ENCODE results near the gene ANO3. TPM values are rescaled to one million over a fixed set of nuclear protein-coding genes. Genes with fewer than 3 reads are reported as not detected.

The ANO3 gene
- total RNA-seq, 1 donor from 2014 or later: 0.29 TPM

GRCh38 chr11:26333906-26334305 lies 2.0 kb downstream of the ANO3 start:
- Mint-ChIP-seq H3K27ac (no peak overlapping the region), H3K4me3 (no peak overlapping the region), H3K9me3 (no peaks in the 10 kb centered on the region), H3K4me1 (ENCODE audit: unreplicated experiment) (peaks cover 22% of the 10 kb centered on the region), H3K36me3 (no peaks in the 10 kb centered on the region), H3K27me3 (peaks cover 46% of the 10 kb centered on the region)
- no peak for DNase-seq (ENCODE audit: extremely low spot score, unreplicated experiment)
- no peak for TF ChIP-seq CTCF (conservative IDR thresholded peaks at IDR 0.05)

- Mint-ChIP-seq H3K9me3 (no peaks in the 10 kb centered on the region), H3K27ac (no peak overlapping the region), H3K4me3 (no peak overlapping the region)
Measured at GRCh38 chr11:26335903-26336302, 4.0 kb downstream of the ANO3 start.

GRCh38 chr11:26344647-26345046 lies 12.7 kb downstream of the ANO3 start:
- no peak for TF ChIP-seq CTCF (conservative IDR thresholded peaks at IDR 0.05)
- DNase-seq (ENCODE audit: extremely low spot score, unreplicated experiment): no peak
- H3K36me3 Mint-ChIP-seq: no peaks in the 10 kb centered on the region
- no peak overlapping the region for H3K27ac Mint-ChIP-seq
- H3K9me3 Mint-ChIP-seq: no peaks in the 10 kb centered on the region
- H3K4me1 Mint-ChIP-seq (ENCODE audit: unreplicated experiment): no peaks in the 10 kb centered on the region
- H3K27me3 Mint-ChIP-seq: no peaks in the 10 kb centered on the region
- H3K4me3 Mint-ChIP-seq: no peak overlapping the region

More at GRCh38 chr11:26335903-26336302, 4.0 kb downstream of the ANO3 start:
- TF ChIP-seq CTCF (conservative IDR thresholded peaks at IDR 0.05): no peak
- peaks cover 40% of the 10 kb centered on the region for H3K27me3 Mint-ChIP-seq
- no peak for DNase-seq (ENCODE audit: extremely low spot score, unreplicated experiment)
- no peaks in the 10 kb centered on the region for H3K36me3 Mint-ChIP-seq
- H3K4me1 Mint-ChIP-seq (ENCODE audit: unreplicated experiment): peaks cover 17% of the 10 kb centered on the region

- Mint-ChIP-seq H3K36me3 (no peaks in the 10 kb centered on the region), H3K27ac (no peak overlapping the region), H3K27me3 (no peaks in the 10 kb centered on the region), H3K4me3 (no peak overlapping the region), H3K4me1 (ENCODE audit: unreplicated experiment) (no peaks in the 10 kb centered on the region), H3K9me3 (no peaks in the 10 kb centered on the region)
- no peak for DNase-seq (ENCODE audit: extremely low spot score, unreplicated experiment)
- no peak for TF ChIP-seq CTCF (conservative IDR thresholded peaks at IDR 0.05)
Measured at GRCh38 chr11:26348776-26349175, 16.8 kb downstream of the ANO3 start.

- no peak overlapping the region for H3K4me3 Mint-ChIP-seq
- H3K4me1 Mint-ChIP-seq (ENCODE audit: unreplicated experiment): no peaks in the 10 kb centered on the region
- no peaks in the 10 kb centered on the region for H3K36me3 Mint-ChIP-seq
- TF ChIP-seq CTCF (conservative IDR thresholded peaks at IDR 0.05): no peak
- no peak overlapping the region for H3K27ac Mint-ChIP-seq
- no peaks in the 10 kb centered on the region for H3K9me3 Mint-ChIP-seq
- no peaks in the 10 kb centered on the region for H3K27me3 Mint-ChIP-seq
- no peak for DNase-seq (ENCODE audit: extremely low spot score, unreplicated experiment)
Measured at GRCh38 chr11:26350002-26350401, 18.1 kb downstream of the ANO3 start.

GRCh38 chr11:26353010-26353409 lies 21.1 kb downstream of the ANO3 start:
- Mint-ChIP-seq H3K27me3 (no peaks in the 10 kb centered on the region), H3K27ac (no peak overlapping the region), H3K36me3 (no peaks in the 10 kb centered on the region), H3K9me3 (no peaks in the 10 kb centered on the region), H3K4me1 (ENCODE audit: unreplicated experiment) (no peaks in the 10 kb centered on the region), H3K4me3 (no peak overlapping the region)
- TF ChIP-seq CTCF (conservative IDR thresholded peaks at IDR 0.05): no peak
- no peak for DNase-seq (ENCODE audit: extremely low spot score, unreplicated experiment)

Measured in type B pancreatic cell (in vitro differentiated cells).